ENCODE data around the gene NOC3L.

Gene NOC3L

GRCh38 chr10:94362360-94363250 is at the start of gene NOC3L:
TSS of gene NOC3L (minus strand) at chr10:94362939. CDS start at chr10:94362838, 101 bp downstream.
- Histone ChIP-seq H3K27me3 (ENCODE audit: control insufficient read depth in 1 of 2, insufficient read depth in 2 of 2, low read length in 2 of 2) (no peaks in the 10 kb centered on the region), H3K9me3 (ENCODE audit: control insufficient read depth in 1 of 2, low read length in 2 of 2) (no peaks in the 10 kb centered on the region), H3K27ac (ENCODE audit: low read depth, low read length) (no peak within 1 kb of the TSS), H3K4me3 (ENCODE audit: low read depth in 1 of 2, low read length in 2 of 2) (peak within 1 kb of the TSS; percentile 97 to 98), H3K4me1 (ENCODE audit: control insufficient read depth in 1 of 2, insufficient read depth in 2 of 2, low read length in 2 of 2) (peaks cover 15 to 18% of the 10 kb centered on the region in 2 donors), H3K9ac (ENCODE audit: low read depth in 1 of 2, low read length in 2 of 2) (peak within 1 kb of the TSS; percentile 74 to 81), H3K36me3 (ENCODE audit: control insufficient read depth in 1 of 2, insufficient read depth in 2 of 2, low read length in 2 of 2) (peaks cover 0 to 11% of the 10 kb centered on the region in 2 donors)

GRCh38 chr10:94412449-94412848 is 49.7 kb upstream of the NOC3L start:
- Histone ChIP-seq H3K4me3 (ENCODE audit: low read depth in 1 of 2, low read length in 2 of 2) (no peak overlapping the region), H3K27ac (ENCODE audit: low read depth, low read length) (no peak overlapping the region), H3K9me3 (ENCODE audit: control insufficient read depth in 1 of 2, low read length in 2 of 2) (no peaks in the 10 kb centered on the region), H3K36me3 (ENCODE audit: control insufficient read depth in 1 of 2, insufficient read depth in 2 of 2, low read length in 2 of 2) (no peaks in the 10 kb centered on the region), H3K27me3 (ENCODE audit: control insufficient read depth in 1 of 2, insufficient read depth in 2 of 2, low read length in 2 of 2) (no peaks in the 10 kb centered on the region), H3K9ac (ENCODE audit: low read depth in 1 of 2, low read length in 2 of 2) (no peak overlapping the region), H3K4me1 (ENCODE audit: control insufficient read depth in 1 of 2, insufficient read depth in 2 of 2, low read length in 2 of 2) (no peaks in the 10 kb centered on the region)

GRCh38 chr10:94411304-94411703 is 48.6 kb upstream of the NOC3L start:
- no peaks in the 10 kb centered on the region for H3K36me3 ChIP-seq (ENCODE audit: control insufficient read depth in 1 of 2, insufficient read depth in 2 of 2, low read length in 2 of 2)
- H3K4me3 ChIP-seq (ENCODE audit: low read depth in 1 of 2, low read length in 2 of 2) = no peak overlapping the region
- no peaks in the 10 kb centered on the region for H3K4me1 ChIP-seq (ENCODE audit: control insufficient read depth in 1 of 2, insufficient read depth in 2 of 2, low read length in 2 of 2)
- no peak overlapping the region for H3K9ac ChIP-seq (ENCODE audit: low read depth in 1 of 2, low read length in 2 of 2)
- H3K27ac ChIP-seq (ENCODE audit: low read depth, low read length) = no peak overlapping the region
- H3K9me3 ChIP-seq (ENCODE audit: control insufficient read depth in 1 of 2, low read length in 2 of 2) = no peaks in the 10 kb centered on the region
- no peaks in the 10 kb centered on the region for H3K27me3 ChIP-seq (ENCODE audit: control insufficient read depth in 1 of 2, insufficient read depth in 2 of 2, low read length in 2 of 2)

- no peaks in the 10 kb centered on the region for H3K9me3 ChIP-seq (ENCODE audit: control insufficient read depth in 1 of 2, low read length in 2 of 2)
- H3K9ac ChIP-seq (ENCODE audit: low read depth in 1 of 2, low read length in 2 of 2) = no peak overlapping the region
- no peaks in the 10 kb centered on the region for H3K27me3 ChIP-seq (ENCODE audit: control insufficient read depth in 1 of 2, insufficient read depth in 2 of 2, low read length in 2 of 2)
- H3K36me3 ChIP-seq (ENCODE audit: control insufficient read depth in 1 of 2, insufficient read depth in 2 of 2, low read length in 2 of 2) = no peaks in the 10 kb centered on the region
- H3K4me3 ChIP-seq (ENCODE audit: low read depth in 1 of 2, low read length in 2 of 2) = no peak overlapping the region
- H3K27ac ChIP-seq (ENCODE audit: low read depth, low read length) = no peak overlapping the region
- peaks cover 3 to 4% of the 10 kb centered on the region in 2 donors for H3K4me1 ChIP-seq (ENCODE audit: control insufficient read depth in 1 of 2, insufficient read depth in 2 of 2, low read length in 2 of 2)
Observed at GRCh38 chr10:94409021-94409657, 46.4 kb upstream of the NOC3L start.

- Histone ChIP-seq H3K4me1 (ENCODE audit: control insufficient read depth in 1 of 2, insufficient read depth in 2 of 2, low read length in 2 of 2) (peaks cover 3 to 6% of the 10 kb centered on the region in 2 donors), H3K36me3 (ENCODE audit: control insufficient read depth in 1 of 2, insufficient read depth in 2 of 2, low read length in 2 of 2) (no peaks in the 10 kb centered on the region), H3K9me3 (ENCODE audit: control insufficient read depth in 1 of 2, low read length in 2 of 2) (no peaks in the 10 kb centered on the region), H3K4me3 (ENCODE audit: low read depth in 1 of 2, low read length in 2 of 2) (no peak overlapping the region), H3K27me3 (ENCODE audit: control insufficient read depth in 1 of 2, insufficient read depth in 2 of 2, low read length in 2 of 2) (no peaks in the 10 kb centered on the region), H3K27ac (ENCODE audit: low read depth, low read length) (no peak overlapping the region), H3K9ac (ENCODE audit: low read depth in 1 of 2, low read length in 2 of 2) (no peak overlapping the region)
Observed at GRCh38 chr10:94407668-94408067, 44.9 kb upstream of the NOC3L start.

- Histone ChIP-seq H3K4me1 (ENCODE audit: control insufficient read depth in 1 of 2, insufficient read depth in 2 of 2, low read length in 2 of 2) (peaks cover 3 to 6% of the 10 kb centered on the region in 2 donors), H3K27me3 (ENCODE audit: control insufficient read depth in 1 of 2, insufficient read depth in 2 of 2, low read length in 2 of 2) (no peaks in the 10 kb centered on the region), H3K36me3 (ENCODE audit: control insufficient read depth in 1 of 2, insufficient read depth in 2 of 2, low read length in 2 of 2) (no peaks in the 10 kb centered on the region), H3K9me3 (ENCODE audit: control insufficient read depth in 1 of 2, low read length in 2 of 2) (no peaks in the 10 kb centered on the region), H3K27ac (ENCODE audit: low read depth, low read length) (no peak overlapping the region), H3K9ac (ENCODE audit: low read depth in 1 of 2, low read length in 2 of 2) (no peak overlapping the region), H3K4me3 (ENCODE audit: low read depth in 1 of 2, low read length in 2 of 2) (peak overlapping the region in 1 of 2 donors; percentile 92)
Observed at GRCh38 chr10:94405406-94405805, 42.7 kb upstream of the NOC3L start.

GRCh38 chr10:94403380-94404213 is 40.9 kb upstream of the NOC3L start:
- no peaks in the 10 kb centered on the region for H3K36me3 ChIP-seq (ENCODE audit: control insufficient read depth in 1 of 2, insufficient read depth in 2 of 2, low read length in 2 of 2)
- peak overlapping the region; percentile 89 for H3K27ac ChIP-seq (ENCODE audit: low read depth, low read length)
- no peaks in the 10 kb centered on the region for H3K27me3 ChIP-seq (ENCODE audit: control insufficient read depth in 1 of 2, insufficient read depth in 2 of 2, low read length in 2 of 2)
- H3K4me1 ChIP-seq (ENCODE audit: control insufficient read depth in 1 of 2, insufficient read depth in 2 of 2, low read length in 2 of 2) = peaks cover 3 to 6% of the 10 kb centered on the region in 2 donors
- peak overlapping the region; percentile 71 to 79 for H3K9ac ChIP-seq (ENCODE audit: low read depth in 1 of 2, low read length in 2 of 2)
- no peaks in the 10 kb centered on the region for H3K9me3 ChIP-seq (ENCODE audit: control insufficient read depth in 1 of 2, low read length in 2 of 2)
- peak overlapping the region; percentile 84 to 92 for H3K4me3 ChIP-seq (ENCODE audit: low read depth in 1 of 2, low read length in 2 of 2)

- peaks cover 3 to 6% of the 10 kb centered on the region in 2 donors for H3K4me1 ChIP-seq (ENCODE audit: control insufficient read depth in 1 of 2, insufficient read depth in 2 of 2, low read length in 2 of 2)
- peak overlapping the region; percentile 89 for H3K27ac ChIP-seq (ENCODE audit: low read depth, low read length)
- no peaks in the 10 kb centered on the region for H3K27me3 ChIP-seq (ENCODE audit: control insufficient read depth in 1 of 2, insufficient read depth in 2 of 2, low read length in 2 of 2)
- no peaks in the 10 kb centered on the region for H3K9me3 ChIP-seq (ENCODE audit: control insufficient read depth in 1 of 2, low read length in 2 of 2)
- H3K4me3 ChIP-seq (ENCODE audit: low read depth in 1 of 2, low read length in 2 of 2) = peak overlapping the region; percentile 84 to 92
- no peaks in the 10 kb centered on the region for H3K36me3 ChIP-seq (ENCODE audit: control insufficient read depth in 1 of 2, insufficient read depth in 2 of 2, low read length in 2 of 2)
- peak overlapping the region; percentile 71 to 79 for H3K9ac ChIP-seq (ENCODE audit: low read depth in 1 of 2, low read length in 2 of 2)
Observed at GRCh38 chr10:94402843-94403379, 40.2 kb upstream of the NOC3L start.

GRCh38 chr10:94402204-94402842 is 39.6 kb upstream of the NOC3L start, which contains the start of gene TBC1D12:
TSS of gene TBC1D12 (plus strand) at chr10:94402541. CDS start at chr10:94402614, 73 bp downstream.
- peak within 1 kb of the TSS; percentile 71 to 79 for H3K9ac ChIP-seq (ENCODE audit: low read depth in 1 of 2, low read length in 2 of 2)
- H3K4me3 ChIP-seq (ENCODE audit: low read depth in 1 of 2, low read length in 2 of 2) = peak within 1 kb of the TSS; percentile 84 to 92
- no peaks in the 10 kb centered on the region for H3K9me3 ChIP-seq (ENCODE audit: control insufficient read depth in 1 of 2, low read length in 2 of 2)
- peak within 1 kb of the TSS; percentile 89 for H3K27ac ChIP-seq (ENCODE audit: low read depth, low read length)
- no peaks in the 10 kb centered on the region for H3K36me3 ChIP-seq (ENCODE audit: control insufficient read depth in 1 of 2, insufficient read depth in 2 of 2, low read length in 2 of 2)
- no peaks in the 10 kb centered on the region for H3K27me3 ChIP-seq (ENCODE audit: control insufficient read depth in 1 of 2, insufficient read depth in 2 of 2, low read length in 2 of 2)
- H3K4me1 ChIP-seq (ENCODE audit: control insufficient read depth in 1 of 2, insufficient read depth in 2 of 2, low read length in 2 of 2) = peaks cover 3 to 6% of the 10 kb centered on the region in 2 donors
